NK-92 (cell line): ENCODE results near the gene DNMT1.
"Not testable (repeated sequence)": the region's sequence is repeated elsewhere in the genome, so short reads cannot be mapped to it uniquely, and the experiment has no call there.

Source experiments
- DNase-seq: peaks from one replicate; lab custom pipeline; 2025; ENCODE audit not compliant: unreplicated experiment; lab: John Stamatoyannopoulos, UW

Gene DNMT1

DNA sequence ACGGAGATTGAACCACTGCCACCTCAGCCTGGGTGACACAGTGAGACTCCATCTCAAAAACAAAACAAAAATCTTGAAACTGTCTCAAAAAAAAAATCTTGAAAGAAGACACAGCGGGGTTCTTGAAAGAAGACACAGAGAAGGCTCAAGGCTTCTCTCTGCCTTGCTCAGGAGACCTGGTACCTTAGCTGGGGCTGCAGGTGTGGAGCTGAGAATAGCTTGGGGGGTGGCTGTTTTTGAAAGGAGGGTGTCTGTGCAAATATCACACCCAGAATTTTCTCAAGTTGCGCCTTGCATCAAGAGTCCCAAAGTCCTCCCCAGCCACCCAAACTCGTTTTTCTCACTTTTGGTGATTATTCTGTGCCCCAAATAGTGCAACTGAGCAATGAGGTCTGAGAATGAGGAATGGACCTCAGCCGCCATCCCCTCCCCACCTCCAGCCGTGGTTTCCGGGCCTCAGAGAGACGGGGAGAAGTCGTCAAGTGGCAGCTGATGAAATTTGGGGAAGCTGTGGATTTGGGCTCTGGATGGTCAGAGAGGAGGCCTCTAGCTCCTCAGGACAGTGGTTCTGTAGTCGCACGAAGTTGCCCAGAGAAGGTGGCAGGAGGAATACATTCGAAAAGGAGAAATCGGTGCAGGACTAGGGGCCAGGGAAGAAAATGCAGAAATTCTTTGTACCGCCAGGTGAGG lies 27.6 kb upstream of the DNMT1 start:
- no peak for DNase-seq

DNA sequence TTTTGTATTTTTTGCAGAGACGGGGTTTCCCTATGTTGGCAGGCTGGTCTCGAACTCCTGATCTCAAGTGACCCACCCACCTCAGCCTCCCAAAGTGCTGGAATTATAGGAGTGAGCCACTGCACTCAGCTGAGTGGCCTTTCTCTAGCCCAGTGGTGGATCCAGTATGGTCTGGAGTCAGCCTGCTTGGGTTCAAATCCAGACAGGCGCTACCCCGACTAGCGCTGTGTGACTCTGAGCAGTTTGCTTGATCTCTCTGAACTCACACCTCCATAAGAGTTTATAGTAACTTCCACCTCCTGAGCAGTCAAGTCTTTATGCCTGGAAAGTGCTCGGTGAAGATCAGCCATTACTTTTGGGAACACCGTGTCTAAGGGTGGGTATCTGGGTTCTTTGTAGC lies 25.9 kb upstream of the DNMT1 start:
- DNase-seq, result no peak

DNA sequence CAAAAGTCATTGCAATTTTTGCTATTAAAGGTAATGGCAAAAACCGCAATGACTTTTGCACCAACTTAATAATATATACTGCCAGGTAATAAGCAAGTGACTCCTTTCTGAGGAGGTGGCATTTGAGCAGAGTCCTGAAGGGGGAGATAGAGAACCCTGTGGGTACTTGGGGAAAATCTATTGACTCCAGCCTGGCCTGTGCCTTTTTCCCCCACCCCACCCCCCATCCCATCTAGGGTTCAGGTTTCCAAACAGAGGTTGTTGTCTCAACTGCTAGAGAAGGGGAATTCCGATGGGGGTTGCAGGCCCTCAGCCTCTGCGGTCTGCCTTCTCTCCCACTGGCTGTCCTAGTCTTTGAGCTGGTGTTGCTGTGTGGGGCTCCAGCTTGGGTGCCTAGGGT lies 24.9 kb upstream of the DNMT1 start:
- DNase-seq, result no peak

DNA sequence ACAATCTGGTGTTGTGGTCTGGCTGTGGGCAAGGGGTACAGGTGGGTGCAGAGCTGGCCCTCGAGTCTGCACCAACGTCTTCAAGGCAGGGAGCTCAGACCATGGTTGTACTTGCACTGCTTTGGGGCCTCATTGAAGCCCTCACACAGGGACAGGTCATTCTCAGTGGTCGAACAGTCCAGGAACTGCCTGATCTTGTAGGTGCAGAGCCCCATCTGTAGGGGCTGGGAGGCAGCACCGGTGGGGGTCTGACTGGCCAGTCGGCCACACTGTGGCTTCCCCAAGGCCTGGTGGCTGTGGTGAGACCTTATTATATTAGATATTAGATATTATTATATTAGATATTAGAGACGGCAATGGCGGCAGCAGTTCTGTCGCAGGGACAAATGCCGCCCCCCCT lies 22.3 kb upstream of the DNMT1 start:
- no peak for DNase-seq

GRCh38 chr19:10214784-10215183 lies 20.0 kb upstream of the DNMT1 start:
- no peak for DNase-seq

DNA sequence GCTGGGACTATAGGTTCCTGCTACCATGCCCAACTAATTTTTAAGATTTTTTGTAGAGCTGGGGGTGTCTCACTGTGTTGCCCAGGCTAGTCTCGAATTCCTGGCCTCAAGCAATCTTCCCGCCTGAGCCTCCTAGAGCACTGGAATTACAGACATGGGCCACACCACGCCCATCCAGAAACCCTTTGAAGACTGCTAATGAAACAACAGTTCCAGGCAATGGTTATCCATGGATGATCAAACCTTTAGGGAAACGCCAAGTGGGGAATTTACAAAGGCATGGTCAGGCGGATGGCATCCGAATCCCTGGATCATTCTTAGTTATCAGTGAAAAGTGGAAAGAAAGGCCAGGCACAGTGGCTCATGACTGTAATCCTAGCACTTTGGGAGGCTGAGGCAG lies 16.9 kb upstream of the DNMT1 start:
- DNase-seq, result no peak

DNA sequence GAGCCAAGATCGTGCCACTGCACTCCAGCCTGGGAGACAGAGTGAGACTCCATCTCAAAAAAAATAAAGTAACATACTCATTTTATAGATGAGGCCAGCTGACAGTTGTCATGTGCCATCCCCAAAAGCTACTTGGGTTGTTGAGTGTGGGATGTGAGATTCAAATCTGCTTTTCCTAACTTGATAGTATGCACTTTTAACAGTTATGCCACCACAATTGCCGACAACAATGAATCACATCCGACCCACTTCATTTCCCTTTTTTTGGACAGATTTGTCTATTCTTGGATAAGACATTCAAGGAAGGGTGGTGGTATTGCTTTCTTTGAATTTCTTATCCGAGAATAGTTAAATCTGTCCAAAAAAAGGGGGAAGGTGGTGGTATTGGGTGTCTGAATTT lies 16.3 kb upstream of the DNMT1 start:
- DNase-seq, result no peak

- DNase-seq, result no peak
Observed at GRCh38 chr19:10209315-10209714, 14.6 kb upstream of the DNMT1 start.

DNA sequence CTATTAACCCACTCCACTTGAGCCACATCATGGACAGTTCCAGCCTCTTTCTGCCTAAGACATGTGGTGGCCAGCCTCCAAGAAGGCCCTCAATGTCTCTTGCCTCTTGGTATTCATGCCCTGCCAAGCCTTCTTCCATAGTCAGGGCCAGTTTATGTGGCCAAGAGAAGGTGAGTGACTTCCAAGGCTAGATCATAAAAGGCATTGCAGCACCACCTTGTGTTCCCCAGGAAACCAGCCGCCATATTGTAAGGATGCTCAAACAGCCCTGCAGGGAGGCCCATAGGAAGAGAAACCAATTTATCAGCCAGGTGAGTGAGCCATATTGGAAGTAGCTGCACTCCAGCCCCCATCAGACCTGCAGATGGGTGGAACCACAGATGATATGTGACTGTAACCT lies 12.3 kb upstream of the DNMT1 start:
- no peak for DNase-seq

GRCh38 chr19:10206226-10206885 lies 11.6 kb upstream of the DNMT1 start:
- no peak for DNase-seq

GRCh38 chr19:10205636-10206035 lies 10.9 kb upstream of the DNMT1 start:
- no peak for DNase-seq

DNA sequence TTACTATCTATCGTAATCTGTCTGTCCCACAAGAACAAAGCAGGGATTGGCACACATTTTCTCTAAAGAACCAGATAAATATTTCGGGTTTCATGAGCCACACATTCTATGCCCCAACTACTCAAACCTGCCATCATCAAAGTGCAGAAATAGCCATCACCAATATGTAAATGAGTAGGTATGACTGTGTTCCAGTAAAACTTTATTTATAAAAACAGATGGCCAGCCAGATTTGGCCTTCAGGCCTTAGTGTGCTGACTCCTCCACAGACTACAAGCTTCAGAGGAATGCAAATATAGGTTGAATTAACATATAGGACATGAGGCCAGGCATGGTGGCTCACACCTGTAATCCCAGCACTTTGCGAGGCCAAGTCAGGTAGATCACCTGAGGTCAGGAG lies 8.9 kb upstream of the DNMT1 start:
- DNase-seq, result no peak

- no peak for DNase-seq
Observed at GRCh38 chr19:10201176-10201575, 6.4 kb upstream of the DNMT1 start.

GRCh38 chr19:10200101-10200500 lies 5.3 kb upstream of the DNMT1 start:
- not testable (repeated sequence) for DNase-seq

- DNase-seq, result not testable (repeated sequence)
Observed at GRCh38 chr19:10198889-10199644, 4.3 kb upstream of the DNMT1 start.

- no peak for DNase-seq
Observed at GRCh38 chr19:10195199-10195519, 406 bp upstream of the DNMT1 start.

GRCh38 chr19:10193790-10194499 lies 808 bp downstream of the DNMT1 start:
- no peak for DNase-seq

DNA sequence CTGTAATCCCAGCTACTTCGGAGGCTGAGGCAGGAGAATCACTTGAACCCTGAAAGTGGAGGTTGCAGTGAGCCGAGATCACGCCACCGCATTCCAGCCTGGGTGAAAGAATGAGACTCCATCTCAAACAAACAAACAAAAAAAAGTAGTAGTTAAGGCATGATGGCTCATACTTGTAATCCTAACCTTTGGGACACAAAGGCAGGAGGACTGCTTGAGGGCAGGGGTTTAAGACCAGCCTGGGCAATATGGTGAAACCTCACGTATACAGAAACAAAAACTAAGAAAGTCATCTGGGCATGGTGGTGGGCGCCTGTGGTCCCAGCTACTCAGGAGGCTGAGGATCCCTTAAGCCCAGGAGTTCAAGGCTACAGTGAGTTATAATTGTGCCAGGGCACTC lies 1.8 kb downstream of the DNMT1 start:
- DNase-seq, result no peak

GRCh38 chr19:10191347-10191746 lies 3.4 kb downstream of the DNMT1 start:
- DNase-seq, result no peak

DNA sequence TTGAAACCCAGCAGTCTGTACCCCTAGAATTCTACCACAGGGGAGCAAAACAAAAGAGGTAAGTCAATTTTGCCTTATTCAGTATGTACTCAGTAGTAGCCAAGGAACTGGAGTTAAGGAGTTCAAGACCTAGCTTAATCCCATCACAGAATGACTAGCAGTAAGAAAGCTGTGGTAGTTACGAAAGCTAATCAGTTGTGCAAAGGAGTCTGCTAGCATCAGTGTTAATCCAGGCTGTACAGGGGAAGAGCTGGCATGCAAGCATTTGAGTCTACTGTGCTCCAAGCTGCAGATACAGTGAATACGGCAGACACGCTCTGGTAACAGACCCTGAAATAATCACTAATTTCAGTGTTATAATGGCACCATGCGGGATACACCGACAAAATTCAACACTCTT lies 4.7 kb downstream of the DNMT1 start:
- DNase-seq, result no peak

DNA sequence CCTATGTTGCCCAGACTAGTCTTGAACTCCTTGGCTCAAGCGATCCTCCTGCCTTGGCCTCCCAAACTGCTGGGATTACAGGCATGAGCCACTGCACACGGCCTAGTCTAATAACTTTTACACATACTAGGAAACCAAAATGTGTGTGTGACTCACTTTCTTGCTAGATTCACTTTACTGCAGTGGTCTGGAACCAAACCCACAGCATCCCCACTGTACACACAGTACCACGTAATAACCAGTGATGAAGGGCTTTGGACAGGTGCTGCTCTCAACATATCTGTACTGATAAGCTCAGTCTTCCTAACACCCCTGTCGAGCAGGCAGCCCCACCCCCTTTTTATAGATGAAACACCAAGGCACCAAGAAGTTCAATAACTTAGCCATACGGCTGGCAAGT lies 5.1 kb downstream of the DNMT1 start:
- no peak for DNase-seq

DNA sequence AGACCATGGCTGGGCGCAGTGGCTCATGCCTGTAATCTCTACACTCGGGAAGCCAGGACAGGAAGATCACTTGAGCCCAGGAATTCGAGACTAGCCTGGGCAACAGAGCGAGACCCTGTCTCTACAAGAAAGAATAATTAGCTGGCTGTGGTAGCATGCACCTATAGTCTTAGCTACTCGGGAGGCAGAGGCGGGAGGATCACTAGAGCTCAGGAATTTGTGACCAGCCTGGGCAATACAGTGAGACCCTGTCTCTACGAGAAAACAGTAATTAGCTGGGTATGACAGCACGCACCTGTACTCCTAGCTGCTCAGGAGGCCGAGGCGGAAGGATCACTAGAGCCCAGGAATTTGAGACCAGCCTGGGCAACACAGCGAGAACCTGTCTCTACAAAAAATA lies 7.4 kb downstream of the DNMT1 start:
- no peak for DNase-seq
